GM15510 (cell line): Measurements from ENCODE around the gene TECRL.

Experiments
- POLR2A ChIP-seq: IDR thresholded peaks from 3 replicates; pipeline ENCODE4 v1.6.1; 2011; ENCODE audit warnings: borderline replicate concordance; ENCODE audit not compliant: insufficient read length; ENCODE audit errors: extremely low read depth

The TECRL gene, protein sequence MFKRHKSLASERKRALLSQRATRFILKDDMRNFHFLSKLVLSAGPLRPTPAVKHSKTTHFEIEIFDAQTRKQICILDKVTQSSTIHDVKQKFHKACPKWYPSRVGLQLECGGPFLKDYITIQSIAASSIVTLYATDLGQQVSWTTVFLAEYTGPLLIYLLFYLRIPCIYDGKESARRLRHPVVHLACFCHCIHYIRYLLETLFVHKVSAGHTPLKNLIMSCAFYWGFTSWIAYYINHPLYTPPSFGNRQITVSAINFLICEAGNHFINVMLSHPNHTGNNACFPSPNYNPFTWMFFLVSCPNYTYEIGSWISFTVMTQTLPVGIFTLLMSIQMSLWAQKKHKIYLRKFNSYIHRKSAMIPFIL

DNA sequence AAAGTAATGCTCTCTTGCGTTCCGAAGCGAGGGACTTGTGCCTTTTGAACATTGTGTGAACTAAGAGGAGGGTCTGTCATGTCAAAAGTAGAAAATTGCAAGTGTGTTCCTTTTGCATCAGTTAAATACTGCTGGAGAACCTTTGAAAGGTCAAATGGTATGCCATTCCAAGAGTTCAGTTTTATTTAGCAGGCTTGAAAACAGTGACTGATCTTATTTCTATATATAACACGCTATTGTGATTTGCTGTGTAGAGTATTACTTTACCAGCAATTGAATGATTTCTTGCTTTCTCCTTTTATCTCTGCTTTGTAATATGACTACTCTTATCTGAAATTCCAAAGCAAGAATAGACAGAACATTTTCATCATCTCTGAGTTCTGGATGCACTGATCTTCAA is at the start of gene TECRL:
Gene TECRL (minus strand): TSS at position 151 of the 400 bp plus-strand sequence. CDS start 99 bp downstream, at position 52.
- TF ChIP-seq POLR2A, result no peak

DNA sequence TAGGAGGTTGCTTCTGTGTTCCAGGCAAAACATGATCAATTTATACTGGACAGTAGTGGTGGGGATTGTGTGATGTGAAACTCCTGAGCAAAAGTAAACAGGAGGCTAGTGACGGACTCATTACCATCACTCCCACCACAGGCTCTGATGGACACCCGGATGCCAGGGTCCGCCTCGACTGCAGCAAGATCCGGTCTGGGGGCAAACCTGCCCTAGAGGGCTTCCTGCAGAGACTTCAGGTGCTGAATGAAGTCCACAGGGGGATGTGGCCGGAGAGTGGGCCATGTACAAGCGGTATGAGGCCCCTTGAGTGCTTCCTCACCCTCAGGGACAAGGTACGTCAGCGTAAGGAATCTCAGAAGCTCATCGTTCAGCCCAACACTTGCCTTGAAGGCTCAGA is 23.4 kb upstream of the TECRL start:
- no peak for TF ChIP-seq POLR2A

DNA sequence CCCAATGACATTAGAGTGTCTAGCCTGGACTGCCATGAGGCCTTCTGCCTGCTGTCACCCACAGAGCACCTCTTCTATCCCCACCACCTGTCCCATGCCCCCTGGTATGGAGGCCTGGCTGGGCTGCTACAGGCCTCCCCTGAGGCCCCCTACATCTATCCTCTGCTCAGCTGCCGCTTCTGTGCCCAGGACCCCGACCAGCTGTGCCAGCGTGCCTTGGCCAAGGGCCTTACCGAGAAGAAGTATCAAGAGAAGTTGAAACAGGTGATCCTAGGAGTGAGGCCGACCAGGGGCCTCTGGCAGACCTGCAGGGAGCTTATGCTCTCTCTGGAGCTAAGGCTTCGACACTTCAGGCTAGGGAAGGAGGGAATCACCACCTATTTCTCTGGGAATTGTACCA is 21.7 kb upstream of the TECRL start:
- TF ChIP-seq POLR2A, result no peak

DNA sequence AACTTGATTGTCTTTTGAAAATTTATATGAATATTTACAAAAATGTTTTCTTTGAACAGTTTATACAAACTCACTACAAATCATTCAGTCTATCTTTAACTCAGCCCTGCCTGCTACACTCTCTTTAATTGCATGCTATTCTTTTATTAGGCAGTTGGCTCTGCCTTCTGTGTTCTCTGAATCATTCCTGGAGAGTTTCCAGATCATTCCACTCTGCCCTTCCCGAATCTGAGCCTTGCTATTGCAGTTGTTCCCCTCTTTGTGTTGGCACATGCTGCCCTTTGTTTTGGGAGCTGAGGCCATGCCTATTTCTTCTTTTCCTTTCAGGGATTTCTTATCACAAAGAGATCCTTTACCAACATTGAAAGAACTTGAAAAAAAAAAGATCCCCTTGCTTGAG is 8.7 kb upstream of the TECRL start:
- no peak for TF ChIP-seq POLR2A

DNA sequence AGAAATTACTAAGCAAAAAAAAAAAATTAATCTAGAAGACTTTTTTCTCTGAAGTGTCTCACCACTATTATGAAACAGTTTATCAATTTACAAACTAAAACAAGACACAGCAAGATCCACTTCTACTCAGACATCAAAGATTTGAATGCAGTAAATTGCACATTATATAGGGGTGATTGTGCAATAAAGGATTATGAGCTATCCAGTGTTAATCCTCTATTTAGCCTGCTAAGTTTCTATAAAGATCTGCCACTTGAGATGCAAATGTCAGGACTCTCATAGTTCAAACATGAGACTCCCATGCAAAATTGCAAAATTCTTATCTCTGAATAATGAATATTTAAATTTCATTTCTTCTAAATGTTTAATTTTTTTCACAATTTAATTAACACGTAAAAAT is 2.2 kb downstream of the TECRL start:
- no peak for TF ChIP-seq POLR2A

DNA sequence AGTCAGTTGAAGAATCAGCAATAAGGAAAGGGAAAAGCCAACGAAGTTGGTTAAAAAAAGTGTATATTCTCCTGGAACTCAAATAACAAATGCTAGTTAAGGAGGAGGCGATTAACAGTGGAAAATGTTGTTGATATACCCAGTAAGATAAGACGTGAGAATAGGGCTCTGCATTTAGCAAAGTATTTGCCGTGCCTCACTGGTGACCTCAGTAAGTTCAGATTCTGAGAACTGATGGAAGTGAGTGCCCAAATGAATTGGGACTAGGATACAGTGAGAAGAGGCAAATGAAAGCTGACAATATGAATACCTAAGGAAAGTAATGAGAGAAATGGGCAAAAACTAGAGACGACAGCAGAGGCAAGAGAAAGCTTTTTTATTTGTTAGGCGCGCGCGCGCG is 3.5 kb downstream of the TECRL start:
- TF ChIP-seq POLR2A, result no peak

DNA sequence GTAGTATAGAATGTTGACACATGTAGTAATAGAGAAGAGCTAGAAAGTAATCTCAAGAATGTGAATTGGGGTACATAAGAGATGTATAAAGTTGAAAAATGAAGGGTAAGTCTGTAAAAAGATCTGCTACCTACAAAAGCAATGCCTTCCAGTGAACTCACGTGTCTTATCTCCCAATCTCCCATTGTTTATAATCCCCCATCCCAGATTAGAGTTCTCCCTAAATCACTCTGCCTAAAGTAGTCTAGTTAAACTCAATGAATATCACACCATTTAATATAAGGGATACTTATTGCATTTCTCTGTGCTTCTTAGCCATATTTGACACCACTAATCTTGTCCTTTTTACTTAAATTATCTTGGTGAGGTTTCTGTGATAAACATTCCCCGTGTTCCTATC is 6.6 kb downstream of the TECRL start:
- TF ChIP-seq POLR2A, result no peak

DNA sequence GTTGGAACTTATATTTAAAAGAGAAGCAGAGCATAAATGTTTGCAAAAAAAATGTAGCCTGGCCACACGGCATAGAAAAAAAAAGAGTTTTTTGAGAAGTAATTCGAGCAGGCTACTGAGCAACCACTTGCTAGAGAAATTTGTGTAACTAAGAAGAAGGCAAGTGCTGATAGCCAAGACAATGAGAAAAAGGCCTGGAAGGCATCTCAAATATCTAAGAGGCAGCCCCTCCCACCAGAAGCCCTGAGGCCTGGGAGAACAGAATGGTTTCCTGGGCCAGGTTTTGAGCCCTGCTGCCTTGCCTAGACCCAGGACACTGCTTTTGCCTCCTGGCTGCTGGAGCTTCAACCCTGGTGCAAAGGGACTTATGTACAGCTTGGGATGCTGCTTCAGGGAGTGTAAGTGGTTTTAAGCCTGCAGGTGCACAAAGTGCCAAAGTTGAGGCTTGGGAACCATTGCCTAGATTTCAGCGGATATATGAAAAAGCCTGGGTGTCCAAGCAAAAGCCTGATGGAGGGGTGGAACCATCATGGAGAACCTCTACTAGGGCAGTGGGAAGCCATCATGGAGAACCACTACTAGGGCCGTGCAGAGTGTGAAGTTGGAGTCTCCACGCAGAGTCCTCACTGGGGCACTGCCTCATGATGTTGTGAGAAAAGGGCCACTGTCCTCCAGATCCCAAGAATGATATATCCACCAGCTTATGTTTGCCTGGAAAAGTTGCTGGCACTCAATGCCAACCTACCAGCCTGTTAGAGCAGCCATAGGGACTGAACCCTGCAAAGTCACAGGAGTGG is 9.7 kb downstream of the TECRL start:
- no peak for TF ChIP-seq POLR2A

DNA sequence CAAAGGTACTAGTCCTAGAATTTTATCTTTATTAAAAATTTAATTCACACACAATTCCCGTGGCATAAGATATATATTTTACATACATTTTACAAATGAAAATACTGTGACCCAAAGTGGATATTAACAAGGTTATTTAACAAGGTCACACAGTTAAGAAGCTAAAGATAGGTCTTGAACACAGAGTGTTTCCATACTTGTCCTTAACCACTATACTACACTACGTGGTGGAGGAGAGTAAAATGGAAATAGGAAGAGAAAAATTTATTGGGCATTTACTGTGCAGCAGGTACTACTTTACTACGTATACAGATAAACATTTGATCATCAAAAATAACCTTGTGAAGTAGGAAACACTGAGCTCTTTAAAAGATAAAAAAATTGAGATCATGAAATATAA is 14.8 kb downstream of the TECRL start:
- TF ChIP-seq POLR2A, result no peak

DNA sequence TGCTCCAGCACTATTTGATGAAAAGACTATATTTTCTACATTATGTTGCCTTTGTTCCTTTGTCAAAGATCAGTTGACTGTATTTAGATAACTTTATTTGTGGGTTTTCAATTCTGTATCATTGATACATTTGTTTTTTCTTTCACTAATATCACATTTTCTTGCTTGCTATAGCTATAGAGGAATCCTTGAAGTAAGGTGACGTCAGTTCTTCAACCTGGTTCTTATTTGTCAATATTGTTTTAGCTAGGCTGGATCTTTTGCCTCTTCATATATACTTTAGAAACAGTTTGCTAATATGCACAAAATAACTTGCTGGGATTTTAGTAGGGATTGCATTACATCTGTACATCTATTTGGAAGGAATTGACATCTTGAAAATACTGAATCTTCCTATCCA is 21.0 kb downstream of the TECRL start:
- no peak for TF ChIP-seq POLR2A

DNA sequence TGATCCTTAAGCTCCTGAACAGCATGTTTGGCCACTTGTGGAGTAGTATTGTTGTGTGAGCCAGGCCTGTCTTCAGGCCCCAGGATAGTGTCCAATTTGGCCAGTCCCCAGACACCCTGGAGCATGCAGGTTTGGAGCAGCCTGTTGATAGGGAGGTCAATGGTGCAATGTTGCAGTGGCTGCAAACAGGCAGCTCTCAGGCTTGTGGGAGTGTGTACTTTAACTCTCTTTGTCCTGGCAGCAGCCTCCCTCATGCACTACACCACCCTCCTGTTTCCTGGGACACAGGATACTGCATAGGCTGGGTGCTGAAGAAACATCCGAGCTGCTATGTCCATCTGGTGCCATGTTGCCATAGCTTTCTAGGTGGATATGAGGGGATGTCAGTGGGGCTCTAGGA is 24.0 kb downstream of the TECRL start:
- no peak for TF ChIP-seq POLR2A

DNA sequence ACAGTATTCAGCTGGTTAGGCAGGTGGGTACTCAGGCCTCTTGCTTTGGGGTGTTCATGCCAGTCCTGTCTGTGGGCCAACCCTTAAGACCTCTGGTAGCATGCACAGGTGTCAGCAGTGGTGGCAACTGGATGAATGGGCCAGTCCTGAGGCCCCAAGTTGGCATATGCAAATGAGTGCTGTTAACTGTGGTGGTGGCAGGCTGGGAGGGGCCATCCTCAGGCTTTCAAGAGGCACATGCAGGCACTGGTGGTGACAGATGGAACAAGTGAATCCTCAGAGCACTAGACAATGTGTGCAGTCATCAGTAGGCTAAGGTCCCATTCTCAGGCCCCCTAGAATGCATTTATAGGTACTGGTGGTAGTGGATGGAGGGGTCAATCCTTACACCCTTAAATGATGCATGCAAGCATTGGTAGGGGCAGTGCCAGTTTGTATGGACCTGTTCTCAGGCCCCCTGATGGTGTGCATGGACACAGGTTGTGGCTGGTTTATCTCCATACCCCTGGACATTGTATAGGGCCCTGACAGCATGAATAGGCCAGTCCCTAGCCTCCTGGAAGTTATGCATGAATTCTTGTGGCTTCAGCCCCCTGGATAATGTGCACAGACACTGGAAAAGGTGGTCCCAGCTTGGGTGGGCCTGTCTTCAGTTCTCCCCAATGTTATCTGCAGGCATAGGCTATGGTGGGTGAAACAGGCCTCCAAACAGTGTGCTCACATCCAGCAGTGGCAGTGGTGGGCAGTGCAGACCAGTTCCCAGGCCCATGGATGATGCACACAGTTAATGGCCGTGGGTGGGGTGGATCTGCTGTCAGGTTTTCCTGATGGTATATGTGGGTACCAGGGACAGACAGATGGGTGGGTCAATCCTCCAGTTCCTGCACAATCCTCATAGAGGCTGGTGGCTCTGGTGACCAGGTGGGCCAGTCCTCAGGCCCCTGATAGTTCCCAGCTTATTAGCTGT is 24.7 kb downstream of the TECRL start:
- no peak for TF ChIP-seq POLR2A

DNA sequence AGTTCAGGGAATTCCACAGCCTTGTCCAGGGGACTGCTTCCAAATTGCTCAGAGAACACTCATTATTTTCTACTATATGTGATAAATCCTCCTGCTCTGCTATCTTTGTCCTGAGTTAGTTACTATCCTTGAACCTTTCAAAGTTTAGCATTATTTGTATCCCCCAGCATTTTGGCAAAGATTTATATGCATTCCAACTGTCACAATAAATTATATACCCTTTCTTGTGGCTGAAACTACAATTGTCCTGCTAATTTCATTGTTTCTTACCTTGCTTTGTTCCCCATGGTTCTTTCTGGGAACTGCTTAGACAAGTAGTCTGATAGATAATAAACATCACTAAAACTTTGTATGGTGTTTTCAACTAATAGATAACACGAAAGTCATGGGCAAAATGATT is 40.5 kb downstream of the TECRL start:
- TF ChIP-seq POLR2A, result no peak

DNA sequence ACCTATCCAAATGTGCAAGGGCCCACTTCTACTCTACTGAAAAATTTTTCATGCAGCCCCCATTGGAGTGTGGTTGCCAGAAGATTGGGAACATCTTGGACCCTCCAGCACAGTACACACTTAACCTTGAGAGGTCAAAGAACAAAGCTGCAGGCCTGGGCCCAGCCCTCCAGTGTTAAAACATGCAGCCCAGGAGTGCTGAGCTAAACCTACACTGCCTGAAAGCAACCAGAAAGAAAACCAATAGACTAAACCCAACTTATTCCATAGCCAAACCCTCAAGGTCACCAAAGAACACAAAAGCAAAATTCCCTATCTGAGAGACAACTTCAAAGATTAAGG is 47.9 kb downstream of the TECRL start:
- TF ChIP-seq POLR2A, result no peak
